ENCODE data around the gene ULK4.
"Not testable (repeated sequence)": the region's sequence is repeated elsewhere in the genome, so short reads cannot be mapped to it uniquely, and the experiment has no call there.

ULK4 gene

GRCh38 chr3:41288785-41289184 is 673.1 kb downstream of the ULK4 start:
- no peak overlapping the region for H3K4me3 ChIP-seq (ENCODE audit: low read length)
- no peak for TF ChIP-seq CTCF (conservative IDR thresholded peaks at IDR 0.05; ENCODE audit: low read depth, low read length)
- DNase-seq (ENCODE audit: low read depth): no peak

- no peak overlapping the region for H3K4me3 ChIP-seq (ENCODE audit: low read length)
- no peak for TF ChIP-seq CTCF (conservative IDR thresholded peaks at IDR 0.05; ENCODE audit: low read depth, low read length)
- DNase-seq (ENCODE audit: low read depth): no peak
These were observed 675.6 kb downstream of the ULK4 start for GRCh38 chr3:41286305-41286704.

GRCh38 chr3:41284934-41285333 is 677.0 kb downstream of the ULK4 start:
- not testable (repeated sequence) for DNase-seq (ENCODE audit: low read depth); H3K4me3 ChIP-seq (ENCODE audit: low read length)

- DNase-seq (ENCODE audit: low read depth): no peak
- no peak overlapping the region for H3K4me3 ChIP-seq (ENCODE audit: low read length)
- TF ChIP-seq CTCF (conservative IDR thresholded peaks at IDR 0.05; ENCODE audit: low read depth, low read length): no peak
These were observed 684.0 kb downstream of the ULK4 start for GRCh38 chr3:41277790-41278465.

- TF ChIP-seq CTCF (conservative IDR thresholded peaks at IDR 0.05; ENCODE audit: low read depth, low read length): no peak
- no peak overlapping the region for H3K4me3 ChIP-seq (ENCODE audit: low read length)
- DNase-seq (ENCODE audit: low read depth): no peak
These were observed 685.7 kb downstream of the ULK4 start for GRCh38 chr3:41276191-41276590.

- no peak for DNase-seq (ENCODE audit: low read depth)
- no peak overlapping the region for H3K4me3 ChIP-seq (ENCODE audit: low read length)
- no peak for TF ChIP-seq CTCF (conservative IDR thresholded peaks at IDR 0.05; ENCODE audit: low read depth, low read length)
These were observed 686.8 kb downstream of the ULK4 start for GRCh38 chr3:41274944-41275668.

GRCh38 chr3:41272667-41273066 is 689.2 kb downstream of the ULK4 start:
- TF ChIP-seq CTCF (conservative IDR thresholded peaks at IDR 0.05; ENCODE audit: low read depth, low read length): no peak
- no peak for DNase-seq (ENCODE audit: low read depth)
- no peak overlapping the region for H3K4me3 ChIP-seq (ENCODE audit: low read length)
